Progenitor cell of endocrine pancreas (in vitro differentiated cells): ENCODE data around the gene TOLLIP. TPM values are rescaled to one million over a fixed set of nuclear protein-coding genes. Genes with fewer than 3 reads are reported as not detected.
"Not testable (repeated sequence)": the region's sequence is repeated elsewhere in the genome, so short reads cannot be mapped to it uniquely, and the experiment has no call there.

Experiments
- DNase-seq: peaks from one replicate; pipeline ENCODE4 v3.0.0; 2021; ENCODE audit warnings: low spot score; ENCODE audit not compliant: unreplicated experiment
- H3K27ac Mint-ChIP-seq: 2 replicates; pipeline ENCODE4 v1.8.0; 2021; ENCODE audit warnings: mild to moderate bottlenecking, moderate library complexity, mixed read lengths
- H3K27me3 Mint-ChIP-seq: 2 replicates; pipeline ENCODE4 v1.8.0; 2021; ENCODE audit warnings: mixed read lengths
- H3K36me3 Mint-ChIP-seq: 2 replicates; pipeline ENCODE4 v1.8.0; 2022; ENCODE audit warnings: mixed read lengths; ENCODE audit not compliant: insufficient read depth
- H3K4me1 Mint-ChIP-seq: 2 replicates; pipeline ENCODE4 v1.8.0; 2021; ENCODE audit warnings: low read depth, mixed read lengths
- H3K4me3 Mint-ChIP-seq: 2 replicates; pipeline ENCODE4 v1.8.0; 2021; ENCODE audit warnings: low read depth, mild to moderate bottlenecking, moderate library complexity, mixed read lengths
- H3K9me3 Mint-ChIP-seq: 2 replicates; pipeline ENCODE4 v1.8.0; 2021; ENCODE audit warnings: low read depth, mixed read lengths
- total RNA-seq: library from RNA; stranded (reverse); gene quantifications from 2 replicates; pipeline ENCODE4 v1.2.1, GENCODE V29; 2021
- TF ChIP-seq, protein P1 (sequence below): fragments of 200-600 bp; sonication (generic); IDR thresholded peaks from one replicate; pipeline ENCODE4 v1.5.0; 2021; ENCODE audit warnings: antibody characterized with exemption, mild to moderate bottlenecking; ENCODE audit not compliant: unreplicated experiment

Gene TOLLIP
- total RNA-seq, 1 donor from 2014 or later: 44.4 TPM

DNA sequence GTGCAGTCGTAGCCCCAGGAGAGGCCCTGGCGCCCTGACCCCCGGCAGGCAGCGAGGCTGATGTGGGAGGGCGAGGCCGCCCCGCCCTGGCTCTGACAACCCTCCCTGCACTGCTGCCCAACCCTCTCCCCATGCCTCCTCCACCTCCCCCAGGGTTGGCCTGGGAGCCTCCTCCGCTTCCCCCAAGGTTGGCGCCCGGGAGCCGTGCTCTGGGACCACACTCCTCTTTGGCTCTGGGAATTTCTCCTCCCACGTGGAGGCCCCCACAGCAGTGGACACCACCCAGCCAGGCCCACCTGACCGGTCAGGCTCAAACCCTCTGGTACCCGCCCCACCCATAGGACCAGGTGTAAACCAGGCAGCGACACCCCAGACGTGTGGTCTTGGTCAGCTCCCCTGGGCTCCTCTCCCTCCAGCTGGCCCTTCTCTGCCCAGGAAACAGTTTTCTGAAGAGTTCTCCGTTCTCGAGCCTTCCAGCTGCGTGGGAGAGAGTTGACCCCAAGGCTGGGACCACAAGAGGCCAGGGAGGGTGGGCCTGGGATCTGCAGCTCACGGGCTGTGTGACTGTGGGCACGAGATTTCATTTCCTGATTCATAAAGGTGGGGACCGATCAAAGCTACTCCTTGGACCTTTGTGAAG, 40.8 kb upstream of the TOLLIP start:
- Mint-ChIP-seq H3K9me3 (no peaks in the 10 kb centered on the region), H3K27me3 (peaks cover 6% of the 10 kb centered on the region), H3K4me1 (peaks cover 28% of the 10 kb centered on the region), H3K27ac (no peak overlapping the region), H3K4me3 (no peak overlapping the region), H3K36me3 (no peaks in the 10 kb centered on the region)
- TF ChIP-seq, protein P1, sequence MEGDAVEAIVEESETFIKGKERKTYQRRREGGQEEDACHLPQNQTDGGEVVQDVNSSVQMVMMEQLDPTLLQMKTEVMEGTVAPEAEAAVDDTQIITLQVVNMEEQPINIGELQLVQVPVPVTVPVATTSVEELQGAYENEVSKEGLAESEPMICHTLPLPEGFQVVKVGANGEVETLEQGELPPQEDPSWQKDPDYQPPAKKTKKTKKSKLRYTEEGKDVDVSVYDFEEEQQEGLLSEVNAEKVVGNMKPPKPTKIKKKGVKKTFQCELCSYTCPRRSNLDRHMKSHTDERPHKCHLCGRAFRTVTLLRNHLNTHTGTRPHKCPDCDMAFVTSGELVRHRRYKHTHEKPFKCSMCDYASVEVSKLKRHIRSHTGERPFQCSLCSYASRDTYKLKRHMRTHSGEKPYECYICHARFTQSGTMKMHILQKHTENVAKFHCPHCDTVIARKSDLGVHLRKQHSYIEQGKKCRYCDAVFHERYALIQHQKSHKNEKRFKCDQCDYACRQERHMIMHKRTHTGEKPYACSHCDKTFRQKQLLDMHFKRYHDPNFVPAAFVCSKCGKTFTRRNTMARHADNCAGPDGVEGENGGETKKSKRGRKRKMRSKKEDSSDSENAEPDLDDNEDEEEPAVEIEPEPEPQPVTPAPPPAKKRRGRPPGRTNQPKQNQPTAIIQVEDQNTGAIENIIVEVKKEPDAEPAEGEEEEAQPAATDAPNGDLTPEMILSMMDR: no peak
- no peak for DNase-seq

DNA sequence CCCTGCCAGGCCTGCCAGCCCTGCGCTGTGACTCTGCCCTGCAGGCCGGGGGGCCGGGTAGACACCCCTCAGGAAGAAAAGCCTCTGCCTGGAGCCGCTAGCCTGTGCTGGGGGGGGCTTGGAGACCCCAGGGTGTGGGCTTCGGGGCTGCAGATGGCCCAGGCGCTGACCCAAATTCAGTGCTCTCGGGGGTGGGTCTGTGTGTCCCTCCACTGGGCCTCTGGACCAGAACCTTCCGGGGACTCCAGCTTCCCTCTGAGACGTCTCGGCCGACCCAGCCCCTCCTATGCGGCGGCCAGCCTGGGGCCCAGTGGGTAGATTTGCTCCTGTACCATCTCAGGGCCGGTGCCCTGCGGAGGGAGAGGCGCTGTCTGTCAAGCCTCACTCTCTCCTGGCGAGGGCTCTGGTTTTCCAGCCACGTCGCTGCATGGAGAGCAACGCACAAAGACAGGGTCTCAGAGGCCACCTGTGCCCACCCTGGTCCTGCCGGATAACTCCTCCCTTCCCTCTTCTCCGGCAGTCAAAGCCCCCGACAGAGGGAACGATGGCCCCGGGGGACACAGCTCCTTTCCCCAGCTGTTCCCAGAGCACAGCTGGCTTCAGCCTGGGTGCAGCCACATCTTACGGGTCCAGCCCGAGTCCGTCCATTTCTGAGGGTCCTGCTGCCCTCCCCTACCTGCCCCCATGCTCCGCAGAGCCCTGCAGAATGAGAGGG, 40.1 kb upstream of the TOLLIP start:
- TF ChIP-seq, protein P1: no peak
- Mint-ChIP-seq H3K36me3 (no peaks in the 10 kb centered on the region), H3K27ac (no peak overlapping the region), H3K9me3 (no peaks in the 10 kb centered on the region), H3K4me1 (peaks cover 26% of the 10 kb centered on the region), H3K27me3 (peaks cover 5% of the 10 kb centered on the region), H3K4me3 (no peak overlapping the region)
- no peak for DNase-seq

DNA sequence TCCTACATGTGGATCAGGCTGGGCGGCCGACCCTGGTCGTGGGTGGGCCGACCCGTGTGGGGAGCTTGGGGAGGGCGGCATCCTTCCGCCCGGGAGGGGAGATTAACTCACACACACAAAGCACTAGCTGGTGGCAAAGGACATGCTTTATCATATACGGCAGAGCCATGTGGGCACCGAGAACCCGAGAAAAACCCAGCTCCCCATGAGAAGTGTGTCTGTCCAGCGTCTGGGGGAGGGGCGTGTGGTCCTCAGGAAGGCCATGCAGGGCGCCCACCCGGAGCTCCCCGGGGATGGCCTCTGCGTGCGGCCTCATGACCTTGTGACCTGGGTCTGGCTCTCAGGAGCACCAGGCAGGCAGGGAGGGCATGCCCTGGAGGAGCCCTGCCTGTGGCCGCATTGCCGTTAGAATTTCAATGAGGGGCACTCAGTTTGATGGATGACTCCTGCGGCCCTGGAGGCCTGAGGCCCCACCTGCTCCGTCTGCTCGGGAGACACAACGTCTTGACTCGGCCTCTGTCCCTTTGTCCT, 39.4 kb upstream of the TOLLIP start:
- Mint-ChIP-seq H3K27me3 (peaks cover 10% of the 10 kb centered on the region), H3K4me1 (peaks cover 26% of the 10 kb centered on the region), H3K27ac (peak overlapping the region; percentile 77), H3K9me3 (no peaks in the 10 kb centered on the region), H3K36me3 (no peaks in the 10 kb centered on the region), H3K4me3 (no peak overlapping the region)
- no peak for DNase-seq
- TF ChIP-seq, protein P1: no peak

DNA sequence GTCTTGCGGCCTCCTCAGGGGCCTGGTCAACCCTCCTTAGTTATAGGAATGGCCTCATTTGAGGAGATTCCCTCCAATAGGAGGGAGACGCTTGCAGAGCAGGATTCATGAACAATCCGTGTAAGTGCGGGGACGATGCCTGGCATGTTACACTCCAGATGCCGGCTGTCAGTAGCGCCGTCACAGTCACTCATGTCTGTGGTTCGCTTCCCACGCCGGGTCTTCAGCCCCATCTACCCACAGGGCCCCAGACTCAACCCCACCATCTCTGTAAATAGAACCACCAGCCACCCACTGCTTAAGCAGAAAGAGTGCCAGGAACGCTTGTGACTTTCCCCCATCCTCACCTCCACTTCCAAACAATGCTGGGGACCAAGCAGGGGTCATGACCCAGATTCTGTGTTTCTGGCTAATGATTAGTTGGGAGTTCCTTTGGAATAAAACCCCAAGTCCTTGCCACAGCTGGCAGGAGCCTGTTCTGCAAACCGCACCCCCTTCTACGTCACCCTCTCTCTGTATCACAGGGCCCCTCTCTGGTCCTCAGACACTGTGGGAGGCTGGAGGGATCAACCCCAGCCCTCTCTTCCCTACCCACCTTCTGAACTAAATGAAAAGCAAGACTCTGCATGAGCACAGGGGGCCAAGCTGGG, 38.8 kb upstream of the TOLLIP start:
- Mint-ChIP-seq H3K4me3 (no peak overlapping the region), H3K4me1 (peaks cover 26% of the 10 kb centered on the region), H3K9me3 (no peaks in the 10 kb centered on the region), H3K27me3 (peaks cover 12% of the 10 kb centered on the region), H3K27ac (peak overlapping the region; percentile 77), H3K36me3 (no peaks in the 10 kb centered on the region)
- no peak for DNase-seq
- TF ChIP-seq, protein P1: no peak

DNA sequence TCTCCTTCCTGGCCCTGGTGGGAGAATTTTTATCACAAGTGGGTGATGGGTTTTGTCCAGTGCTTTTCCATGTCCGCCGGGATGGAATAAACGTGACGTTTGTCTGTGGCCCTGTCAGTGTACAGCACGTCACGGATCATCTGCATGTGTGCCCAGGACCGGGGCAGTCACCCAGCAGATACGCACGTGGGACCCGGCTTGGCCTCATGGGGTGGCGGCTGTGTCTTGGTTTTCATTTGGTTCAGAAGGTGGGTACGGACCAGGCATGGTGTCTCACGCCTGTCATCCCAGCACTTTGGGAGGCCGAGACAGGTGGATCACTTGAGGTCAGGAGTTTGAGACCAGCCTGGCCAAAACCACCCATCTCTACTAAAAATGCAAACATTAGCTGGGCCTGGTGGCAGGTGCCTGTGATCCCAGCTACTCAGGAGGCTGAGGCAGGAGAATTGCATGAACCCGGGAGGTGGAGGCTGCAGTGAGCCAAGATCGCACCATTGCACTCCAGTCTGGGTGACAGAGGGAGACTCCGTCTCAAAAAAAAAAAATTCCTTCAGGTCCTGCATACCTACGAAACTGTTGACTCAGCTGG, 38.1 kb upstream of the TOLLIP start:
- H3K27ac Mint-ChIP-seq, DNase-seq, H3K9me3 Mint-ChIP-seq, H3K4me3 Mint-ChIP-seq, H3K36me3 Mint-ChIP-seq: not testable (repeated sequence)
- Mint-ChIP-seq H3K27me3 (peaks cover 12% of the 10 kb centered on the region), H3K4me1 (peaks cover 26% of the 10 kb centered on the region)
